ENCODE data around the gene ZNF608.

GRCh38 chr5:124790301-124790894, 44.0 kb upstream of the ZNF608 start:
- TF ChIP-seq POLR2A (IDR thresholded peaks at IDR 0.05; ENCODE audit: low read depth, low read length) (no peak), POLR2AphosphoS5 (IDR thresholded peaks at IDR 0.05; ENCODE audit: low read depth, low read length) (no peak), TAF1 (IDR thresholded peaks at IDR 0.05; ENCODE audit: borderline replicate concordance, low read depth, low read length) (no peak)
